Muscle layer of colon (tissue), 2 donors: ENCODE results near the gene AGTRAP.
A peak's percentile ranks its signal among the peaks of the same experiment; 100 is the strongest.

Experiments used
- H3K27ac ChIP-seq: one replicate; pipeline ENCODE4 v1.7.0; 2013; ENCODE audit warnings: low read depth, mild to moderate bottlenecking, low read length, moderate library complexity
- H3K27me3 ChIP-seq, 2 donors: one replicate each; pipeline ENCODE4 v1.7.0; 2013; ENCODE audit warnings: low read length in 2 of 2, mild to moderate bottlenecking in 2 of 2; ENCODE audit not compliant: insufficient read depth in 2 of 2, control insufficient read depth in 1 of 2
- H3K36me3 ChIP-seq: one replicate; pipeline ENCODE4 v1.7.0; 2013; ENCODE audit warnings: mild to moderate bottlenecking, low read length; ENCODE audit not compliant: insufficient read depth
- H3K4me1 ChIP-seq: one replicate; pipeline ENCODE4 v1.7.0; 2013; ENCODE audit warnings: mild to moderate bottlenecking, low read length; ENCODE audit not compliant: insufficient read depth
- H3K4me3 ChIP-seq, 2 donors: one replicate each; pipeline ENCODE4 v1.7.0; 2013; ENCODE audit warnings: low read length in 2 of 2, low read depth in 1 of 2, mild to moderate bottlenecking in 1 of 2, moderate library complexity in 1 of 2
- H3K9ac ChIP-seq: one replicate; pipeline ENCODE4 v1.7.0; 2013; ENCODE audit warnings: low read length
- H3K9me3 ChIP-seq: one replicate; pipeline ENCODE4 v1.7.0; 2013; ENCODE audit warnings: mild to moderate bottlenecking, low read length
- donor health status: abdominal sarcoma.
- donor health status: Adenocarcinoma of cecum.

AGTRAP gene

GRCh38 chr1:11781297-11781696, 45.4 kb downstream of the AGTRAP start:
- no peaks in the 10 kb centered on the region for H3K27me3 ChIP-seq
- H3K4me1 ChIP-seq, result peaks cover 12% of the 10 kb centered on the region
- no peak overlapping the region for H3K27ac ChIP-seq
- no peak overlapping the region for H3K9ac ChIP-seq
- H3K36me3 ChIP-seq, result no peaks in the 10 kb centered on the region
- no peaks in the 10 kb centered on the region for H3K9me3 ChIP-seq
- H3K4me3 ChIP-seq, result no peak overlapping the region

- Histone ChIP-seq H3K9ac (no peak overlapping the region), H3K4me1 (peaks cover 21% of the 10 kb centered on the region), H3K27me3 (no peaks in the 10 kb centered on the region), H3K9me3 (no peaks in the 10 kb centered on the region), H3K27ac (no peak overlapping the region), H3K4me3 (no peak overlapping the region), H3K36me3 (no peaks in the 10 kb centered on the region)
These were observed 46.3 kb downstream of the AGTRAP start for GRCh38 chr1:11782127-11782708.

- H3K9ac ChIP-seq, result no peak overlapping the region
- H3K36me3 ChIP-seq, result no peaks in the 10 kb centered on the region
- H3K4me3 ChIP-seq, result no peak overlapping the region
- no peaks in the 10 kb centered on the region for H3K27me3 ChIP-seq
- H3K9me3 ChIP-seq, result no peaks in the 10 kb centered on the region
- H3K4me1 ChIP-seq, result peaks cover 34% of the 10 kb centered on the region
- H3K27ac ChIP-seq, result no peak overlapping the region
These were observed 47.6 kb downstream of the AGTRAP start for GRCh38 chr1:11783556-11783955.

- H3K4me1 ChIP-seq, result peaks cover 41% of the 10 kb centered on the region
- H3K9me3 ChIP-seq, result no peaks in the 10 kb centered on the region
- no peaks in the 10 kb centered on the region for H3K36me3 ChIP-seq
- H3K27ac ChIP-seq, result peak overlapping the region; percentile 7
- H3K4me3 ChIP-seq, result peak overlapping the region in 1 of 2 donors; percentile 38
- H3K9ac ChIP-seq, result no peak overlapping the region
- no peaks in the 10 kb centered on the region for H3K27me3 ChIP-seq
These were observed 48.5 kb downstream of the AGTRAP start for GRCh38 chr1:11784256-11784992.

GRCh38 chr1:11784993-11785769, 49.2 kb downstream of the AGTRAP start:
- Histone ChIP-seq H3K27ac (peak overlapping the region; percentile 7), H3K36me3 (peaks cover 7% of the 10 kb centered on the region), H3K4me1 (peaks cover 48% of the 10 kb centered on the region), H3K9me3 (no peaks in the 10 kb centered on the region), H3K4me3 (peak overlapping the region in 1 of 2 donors; percentile 38), H3K9ac (no peak overlapping the region), H3K27me3 (no peaks in the 10 kb centered on the region)

- Histone ChIP-seq H3K4me3 (no peak overlapping the region), H3K36me3 (peaks cover 11% of the 10 kb centered on the region), H3K27ac (no peak overlapping the region), H3K9ac (no peak overlapping the region), H3K27me3 (no peaks in the 10 kb centered on the region), H3K4me1 (peaks cover 58% of the 10 kb centered on the region), H3K9me3 (no peaks in the 10 kb centered on the region)
These were observed 50.2 kb downstream of the AGTRAP start for GRCh38 chr1:11786168-11786567.

GRCh38 chr1:11787251-11787803, 51.4 kb downstream of the AGTRAP start:
- Histone ChIP-seq H3K27ac (peak overlapping the region; percentile 80), H3K36me3 (peaks cover 23% of the 10 kb centered on the region), H3K4me1 (peaks cover 64% of the 10 kb centered on the region), H3K4me3 (peak overlapping the region in 1 of 2 donors; percentile 38), H3K9ac (no peak overlapping the region), H3K9me3 (no peaks in the 10 kb centered on the region), H3K27me3 (no peaks in the 10 kb centered on the region)

- Histone ChIP-seq H3K27me3 (no peaks in the 10 kb centered on the region), H3K9me3 (no peaks in the 10 kb centered on the region), H3K27ac (peak overlapping the region; percentile 96), H3K36me3 (peaks cover 29% of the 10 kb centered on the region), H3K4me3 (peak overlapping the region in 1 of 2 donors; percentile 38), H3K4me1 (peaks cover 64% of the 10 kb centered on the region), H3K9ac (no peak overlapping the region)
These were observed 52.0 kb downstream of the AGTRAP start for GRCh38 chr1:11787804-11788436.

- peak overlapping the region; percentile 96 for H3K27ac ChIP-seq
- H3K4me3 ChIP-seq, result no peak overlapping the region
- no peak overlapping the region for H3K9ac ChIP-seq
- no peaks in the 10 kb centered on the region for H3K9me3 ChIP-seq
- peaks cover 64% of the 10 kb centered on the region for H3K4me1 ChIP-seq
- H3K36me3 ChIP-seq, result peaks cover 32% of the 10 kb centered on the region
- no peaks in the 10 kb centered on the region for H3K27me3 ChIP-seq
These were observed 52.7 kb downstream of the AGTRAP start for GRCh38 chr1:11788549-11789053.

- Histone ChIP-seq H3K4me1 (peaks cover 63% of the 10 kb centered on the region), H3K9ac (no peak overlapping the region), H3K36me3 (peaks cover 40% of the 10 kb centered on the region), H3K27me3 (no peaks in the 10 kb centered on the region), H3K4me3 (no peak overlapping the region), H3K27ac (peak overlapping the region; percentile 96), H3K9me3 (no peaks in the 10 kb centered on the region)
These were observed 53.5 kb downstream of the AGTRAP start for GRCh38 chr1:11789126-11790067.
